ENCODE results near the gene KLHL12.
"Not testable (repeated sequence)": the region's sequence is repeated elsewhere in the genome, so short reads cannot be mapped to it uniquely, and the experiment has no call there.

DNA sequence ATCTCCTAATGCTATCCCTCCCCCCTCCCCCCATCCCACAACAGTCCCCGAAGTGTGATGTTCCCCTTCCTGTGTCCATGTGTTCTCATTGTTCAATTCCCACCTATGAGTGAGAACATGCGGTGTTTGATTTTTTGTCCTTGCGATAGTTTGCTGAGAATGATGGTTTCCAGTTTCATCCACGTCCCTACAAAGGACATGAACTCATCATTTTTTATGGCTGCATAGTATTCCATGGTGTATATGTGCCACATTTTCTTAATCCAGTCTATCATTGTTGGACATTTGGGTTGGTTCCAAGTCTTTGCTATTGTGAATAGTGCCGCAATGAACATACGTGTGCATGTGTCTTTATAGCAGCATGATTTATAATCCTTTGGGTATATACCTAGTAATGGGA, 9.4 kb upstream of the KLHL12 start:
- TF ChIP-seq, protein P1, sequence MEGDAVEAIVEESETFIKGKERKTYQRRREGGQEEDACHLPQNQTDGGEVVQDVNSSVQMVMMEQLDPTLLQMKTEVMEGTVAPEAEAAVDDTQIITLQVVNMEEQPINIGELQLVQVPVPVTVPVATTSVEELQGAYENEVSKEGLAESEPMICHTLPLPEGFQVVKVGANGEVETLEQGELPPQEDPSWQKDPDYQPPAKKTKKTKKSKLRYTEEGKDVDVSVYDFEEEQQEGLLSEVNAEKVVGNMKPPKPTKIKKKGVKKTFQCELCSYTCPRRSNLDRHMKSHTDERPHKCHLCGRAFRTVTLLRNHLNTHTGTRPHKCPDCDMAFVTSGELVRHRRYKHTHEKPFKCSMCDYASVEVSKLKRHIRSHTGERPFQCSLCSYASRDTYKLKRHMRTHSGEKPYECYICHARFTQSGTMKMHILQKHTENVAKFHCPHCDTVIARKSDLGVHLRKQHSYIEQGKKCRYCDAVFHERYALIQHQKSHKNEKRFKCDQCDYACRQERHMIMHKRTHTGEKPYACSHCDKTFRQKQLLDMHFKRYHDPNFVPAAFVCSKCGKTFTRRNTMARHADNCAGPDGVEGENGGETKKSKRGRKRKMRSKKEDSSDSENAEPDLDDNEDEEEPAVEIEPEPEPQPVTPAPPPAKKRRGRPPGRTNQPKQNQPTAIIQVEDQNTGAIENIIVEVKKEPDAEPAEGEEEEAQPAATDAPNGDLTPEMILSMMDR (conservative IDR thresholded peaks at IDR 0.05), result not testable (repeated sequence)
- not testable (repeated sequence) for TF ChIP-seq ZFX (IDR thresholded peaks at IDR 0.05)
